Mucosa of gallbladder (tissue), 1 donor: ENCODE data around the gene SMOC2. TPM values are rescaled to one million over a fixed set of nuclear protein-coding genes. Genes with fewer than 3 reads are reported as not detected.

ENCODE experiments used
- DNase-seq: peaks from one replicate; pipeline ENCODE4 v3.0.0-alpha.2; 2020; ENCODE audit warnings: low spot score
- total RNA-seq: library from RNA; stranded (reverse); gene quantifications from one replicate; pipeline ENCODE4 v1.2.1, GENCODE V29; 2021
- donor health status: DM: no; HTN: no; CAD: no.

The SMOC2 gene
- total RNA-seq, 1 donor from 2014 or later, result 213 TPM

DNA sequence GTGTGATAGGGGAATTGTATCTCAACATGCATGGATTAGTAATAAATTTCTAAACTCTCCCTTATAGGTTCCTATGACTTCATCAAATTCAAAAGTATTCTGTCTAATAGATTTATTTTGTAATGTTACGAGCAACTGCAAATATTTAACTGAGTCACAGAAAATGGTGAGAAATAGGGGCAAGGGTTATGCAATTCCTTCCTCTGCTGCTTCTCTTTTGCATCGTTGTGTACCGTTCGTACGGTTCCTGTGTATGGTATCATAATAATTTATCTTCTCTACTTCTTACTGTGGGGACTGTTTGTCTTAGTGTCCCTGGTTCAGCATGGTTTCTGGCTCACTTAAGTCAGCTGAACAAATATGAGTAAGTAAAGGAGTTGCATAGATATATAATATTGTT is 44.8 kb downstream of the SMOC2 start:
- DNase-seq, result no peak

DNA sequence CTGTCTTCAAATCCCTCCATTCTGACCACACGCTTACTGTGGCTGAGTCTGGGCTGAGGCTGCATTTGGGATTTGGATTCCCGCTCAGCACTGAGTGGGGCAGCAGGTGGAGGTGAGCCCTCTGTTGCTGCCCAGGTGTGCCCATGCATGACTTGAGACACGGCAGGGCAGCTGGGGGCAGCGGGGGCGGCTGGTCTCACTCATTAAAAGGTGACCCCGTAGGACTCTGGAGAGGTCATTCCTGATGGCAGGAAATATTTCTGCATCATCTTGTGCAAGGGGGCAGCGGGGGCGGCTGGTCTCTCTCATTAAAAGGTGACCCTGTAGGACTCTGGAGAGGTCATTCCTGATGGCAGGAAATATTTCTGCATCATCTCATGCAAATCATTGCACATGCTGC is 49.8 kb downstream of the SMOC2 start:
- DNase-seq, result no peak

DNA sequence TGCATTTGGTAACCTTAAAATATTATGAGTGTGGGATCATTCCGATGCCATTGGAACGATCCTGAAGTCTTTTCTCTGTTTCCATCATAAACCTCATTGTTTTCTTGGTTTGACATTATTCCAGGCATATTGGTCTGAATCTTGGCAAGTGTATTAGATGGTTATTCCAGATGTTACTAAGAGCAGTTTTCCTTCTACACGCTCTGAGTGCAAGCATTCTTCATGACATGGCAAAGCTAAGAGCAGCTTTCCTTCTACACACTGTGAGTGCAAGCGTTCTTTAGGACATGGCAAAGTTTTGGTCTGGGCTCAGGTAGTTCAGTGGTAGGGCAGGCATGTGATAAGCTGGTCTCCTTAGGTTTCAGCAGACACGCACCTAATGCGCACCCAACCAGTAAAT is 53.0 kb downstream of the SMOC2 start:
- DNase-seq, result no peak

DNA sequence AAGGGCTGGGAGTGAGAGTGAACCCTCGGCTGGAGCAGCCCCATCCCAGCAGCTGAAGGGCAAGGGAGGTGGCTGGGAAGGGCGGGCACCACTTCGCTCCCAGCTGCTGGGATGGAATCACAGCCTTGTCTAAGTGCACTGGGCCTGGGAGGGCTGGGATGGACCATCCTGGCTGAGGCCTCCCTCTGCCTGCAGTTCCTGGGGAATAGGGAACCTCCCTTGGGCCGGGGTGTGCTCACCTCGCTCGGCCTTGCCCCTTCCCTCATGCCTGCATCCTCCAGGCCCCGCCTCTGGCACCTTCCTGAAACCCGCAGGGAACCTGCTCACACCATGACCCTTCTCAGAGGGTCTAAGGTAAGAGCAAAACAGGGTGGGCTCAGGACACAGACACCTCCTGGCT is 53.7 kb downstream of the SMOC2 start:
- no peak for DNase-seq

DNA sequence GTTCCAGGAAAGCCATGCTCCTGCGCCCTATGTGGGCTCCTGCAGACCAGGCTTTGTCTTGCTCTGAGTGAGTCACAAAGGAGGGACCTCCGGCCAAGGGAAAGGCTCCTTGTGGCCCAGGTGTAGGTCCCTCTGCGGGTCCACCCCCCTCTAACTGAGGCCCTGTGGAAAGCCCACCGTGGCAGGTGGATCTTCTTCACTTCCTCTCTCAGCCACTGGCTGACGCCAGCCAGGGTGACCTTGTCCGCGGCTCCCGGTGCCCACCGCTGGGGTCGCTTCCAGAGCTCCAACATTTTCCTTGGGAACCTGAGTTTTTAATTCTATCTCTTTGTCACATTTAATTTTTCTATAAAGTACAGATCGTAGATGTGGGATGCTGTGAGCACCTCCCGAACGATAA is 54.1 kb downstream of the SMOC2 start:
- DNase-seq, result no peak

DNA sequence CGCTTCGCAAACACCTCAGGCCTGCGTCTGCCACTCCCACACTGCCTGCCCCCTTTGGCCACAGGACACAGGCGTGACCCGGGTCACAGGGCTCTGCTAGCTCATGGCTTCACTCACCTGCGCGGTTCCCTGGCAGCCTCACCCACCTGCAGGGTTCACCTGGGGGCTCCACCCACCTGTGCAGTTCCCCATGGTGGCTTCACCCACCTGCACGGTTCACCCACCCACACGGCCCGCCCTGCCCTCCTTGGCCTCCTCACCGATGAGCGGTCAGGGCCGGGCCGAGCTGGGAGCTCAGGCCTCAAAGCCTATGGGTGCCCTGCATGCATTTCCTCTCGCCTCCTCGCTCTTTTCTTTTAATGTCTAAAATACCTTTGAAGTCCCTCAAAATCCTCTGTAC is 54.7 kb downstream of the SMOC2 start:
- no peak for DNase-seq

DNA sequence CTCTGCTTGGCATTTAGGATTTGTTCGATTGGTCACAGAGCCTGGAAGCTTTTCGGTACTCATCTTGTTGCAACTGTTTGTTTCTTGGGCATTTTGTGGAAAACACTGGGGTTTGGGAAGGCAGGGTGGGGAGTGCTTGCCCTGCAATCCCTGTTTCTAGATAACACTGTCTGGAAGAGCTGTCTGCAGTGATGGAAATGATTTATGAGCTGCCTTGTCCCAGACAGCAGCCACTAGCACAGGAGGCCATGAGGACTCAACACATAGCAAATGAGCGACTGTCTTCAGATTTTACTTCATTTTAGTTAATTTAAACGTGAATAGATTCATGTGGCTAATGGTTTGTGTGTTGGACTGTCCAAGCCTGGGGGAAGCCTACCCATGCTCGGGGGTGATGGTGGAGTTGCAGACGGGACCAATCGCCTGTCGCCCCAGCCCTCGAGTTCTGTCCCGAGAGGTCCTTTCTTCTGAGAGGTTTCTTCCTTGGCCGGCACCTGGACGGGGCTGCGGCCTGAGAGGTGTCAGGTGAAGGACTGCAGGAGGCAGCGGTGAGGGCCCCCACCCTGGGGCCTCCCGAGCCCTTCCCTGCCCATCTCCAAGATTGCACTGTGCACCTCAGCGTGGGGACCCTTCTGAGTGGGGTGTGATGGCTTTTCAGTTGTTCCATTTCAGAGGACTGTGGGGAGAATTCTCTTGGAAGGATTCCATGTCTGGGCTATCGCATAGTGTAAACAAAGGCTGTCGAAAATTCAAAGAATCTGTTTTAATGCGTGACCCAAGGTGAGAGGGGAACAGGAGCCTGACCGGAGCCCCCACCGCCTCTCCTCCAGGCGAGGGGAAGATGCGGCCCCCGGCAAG is 55.4 kb downstream of the SMOC2 start:
- no peak for DNase-seq

DNA sequence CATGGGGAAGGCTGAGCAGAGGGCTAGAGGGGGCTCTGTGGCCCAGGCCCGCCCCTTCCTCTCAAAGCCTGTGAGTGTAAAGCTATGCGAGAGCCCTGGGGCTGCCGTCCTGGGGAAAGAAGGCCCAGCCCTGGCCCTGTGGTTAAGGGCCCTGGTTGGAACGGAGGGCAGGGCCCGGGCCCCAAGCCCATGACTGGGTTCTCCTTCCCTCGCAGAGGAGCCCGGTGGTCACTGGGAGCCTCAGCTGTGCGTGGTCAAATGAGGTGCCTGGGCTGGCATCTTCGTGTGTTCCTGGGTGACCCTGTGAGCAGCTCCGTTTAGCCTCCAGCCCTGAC is 56.0 kb downstream of the SMOC2 start:
- DNase-seq, result no peak

DNA sequence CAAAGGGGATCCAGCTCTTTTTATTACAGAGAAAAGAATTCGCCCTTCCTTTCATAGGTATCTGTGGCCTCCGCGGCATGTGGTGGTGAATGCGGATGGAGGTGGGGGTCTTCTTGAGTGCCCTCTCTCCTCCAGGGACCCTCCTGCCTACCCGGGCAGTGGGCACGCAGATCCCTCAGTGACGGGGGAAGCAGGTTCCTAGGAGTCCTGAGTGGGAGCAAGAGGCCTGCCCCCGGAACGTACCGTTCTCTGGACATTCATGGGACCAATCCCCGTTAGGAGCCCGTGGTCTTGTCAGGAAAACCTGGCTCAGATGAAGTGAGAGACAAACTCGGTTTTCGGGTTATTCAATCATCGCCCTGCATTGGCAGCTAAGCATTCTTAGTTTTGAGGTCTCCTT is 56.4 kb downstream of the SMOC2 start:
- DNase-seq, result no peak

DNA sequence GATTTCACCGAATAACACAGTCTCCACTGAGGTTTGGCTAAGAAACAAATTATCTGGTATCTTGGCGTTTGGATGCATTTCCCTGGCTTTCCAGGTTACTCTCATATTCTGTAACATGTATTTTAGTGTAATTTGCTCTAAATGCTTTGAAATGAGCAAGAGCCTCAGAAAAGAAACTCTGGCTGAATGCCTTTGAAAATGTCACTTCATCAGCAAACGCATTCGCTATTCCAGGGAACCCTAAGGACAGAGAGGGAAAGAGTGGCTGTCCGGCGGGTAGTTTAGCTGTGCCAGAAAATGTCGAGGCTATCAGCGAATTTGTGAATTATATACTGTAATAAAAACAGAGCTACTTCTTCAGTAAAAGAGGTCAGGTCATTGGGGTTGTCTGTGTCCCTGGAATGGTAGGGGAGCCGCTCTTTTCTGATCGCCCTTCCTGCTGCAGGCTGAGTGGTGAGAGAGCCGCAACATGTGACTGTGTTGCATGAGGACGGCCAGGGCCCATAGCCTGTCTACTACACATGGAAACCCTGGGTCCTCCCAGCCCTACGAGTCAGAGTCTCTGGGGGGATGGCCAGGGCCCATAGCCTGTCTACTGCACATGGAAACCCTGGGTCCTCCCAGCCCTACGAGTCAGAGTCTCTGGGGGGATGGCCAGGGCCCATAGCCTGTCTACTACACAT is 57.3 kb downstream of the SMOC2 start:
- DNase-seq, result no peak

DNA sequence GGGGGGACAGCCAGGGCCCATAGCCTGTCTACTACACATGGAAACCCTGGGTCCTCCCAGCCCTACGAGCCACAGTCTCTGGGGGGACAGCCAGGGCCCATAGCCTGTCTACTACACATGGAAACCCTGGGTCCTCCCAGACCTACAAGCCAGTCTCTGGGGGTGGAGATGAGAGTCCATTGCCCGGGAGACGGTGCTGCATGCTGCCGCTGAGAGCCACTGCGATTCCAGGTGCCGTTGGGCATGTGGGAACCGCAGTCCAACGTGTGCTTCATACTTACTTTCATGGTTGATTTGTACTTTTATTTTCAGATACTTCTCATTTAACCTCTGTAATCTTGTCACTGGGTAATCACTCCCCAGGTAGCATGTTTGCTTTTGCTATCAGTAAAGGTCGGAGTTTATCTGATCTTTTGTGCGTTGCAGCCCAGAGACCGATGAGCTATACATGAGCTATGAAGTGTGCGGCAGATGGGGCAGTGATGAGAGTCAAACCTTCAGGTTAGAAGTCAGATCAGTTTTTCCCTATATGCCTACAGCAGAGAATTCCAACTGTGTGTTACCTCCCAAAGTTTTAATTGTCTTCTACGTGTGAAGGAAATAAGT is 58.2 kb downstream of the SMOC2 start:
- no peak for DNase-seq

DNA sequence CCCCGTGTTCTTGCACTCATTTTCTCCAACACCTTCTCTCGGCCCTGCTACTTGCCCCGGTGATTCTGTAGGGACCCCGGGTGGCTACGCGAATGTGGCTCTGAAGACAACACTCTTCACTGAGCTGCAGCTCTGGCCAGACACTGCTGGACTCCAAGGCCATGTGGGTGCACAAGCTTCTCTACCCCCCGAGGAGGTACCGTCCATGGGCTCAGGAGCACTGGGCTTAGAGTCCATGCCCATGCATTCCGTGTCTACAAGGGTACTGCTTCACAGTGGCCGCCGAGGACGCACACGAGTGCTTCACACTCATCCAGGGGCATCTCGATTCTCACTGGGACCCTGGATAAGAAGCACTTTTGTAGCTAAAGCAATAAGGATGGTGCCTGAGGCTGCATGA is 59.5 kb downstream of the SMOC2 start:
- DNase-seq, result no peak

DNA sequence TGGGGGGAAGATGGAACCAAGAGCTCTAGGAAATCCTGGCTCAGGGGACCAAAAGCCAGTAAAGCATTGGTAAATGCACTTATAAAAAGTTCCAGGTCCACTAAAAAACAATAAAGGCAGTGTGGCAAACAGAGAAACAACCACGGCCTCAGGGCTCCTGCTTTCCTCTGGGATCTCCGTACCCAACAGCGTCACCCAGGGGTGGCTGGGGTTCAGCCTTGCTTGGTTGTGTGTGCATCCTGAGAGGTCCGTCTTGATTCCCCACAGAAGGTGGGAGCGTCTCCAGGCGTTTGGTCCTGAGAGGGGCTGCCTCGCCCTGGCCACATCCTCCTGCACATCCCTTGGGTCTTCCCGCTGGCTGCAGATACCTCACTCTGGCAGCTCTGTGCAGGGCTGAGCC is 60.6 kb downstream of the SMOC2 start:
- no peak for DNase-seq

DNA sequence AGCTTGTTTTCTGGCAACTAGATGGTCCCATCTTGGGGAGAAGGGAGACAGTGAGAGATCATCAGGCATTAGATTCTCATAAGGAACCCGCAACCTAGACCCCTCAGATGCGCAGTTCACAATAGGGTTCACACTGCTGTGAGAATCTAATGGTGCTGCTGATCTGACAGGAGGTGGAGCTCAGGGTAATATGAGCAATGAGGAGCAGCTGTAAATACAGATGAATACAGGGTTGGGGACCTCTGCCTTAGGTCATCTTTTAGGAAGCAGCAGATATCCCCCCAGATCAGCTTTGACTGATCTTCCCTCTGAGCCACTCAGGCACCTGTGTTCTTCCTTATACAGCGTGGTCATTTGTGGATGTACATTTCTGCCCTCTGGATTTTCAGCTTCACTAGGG is 63.4 kb downstream of the SMOC2 start:
- DNase-seq, result no peak

DNA sequence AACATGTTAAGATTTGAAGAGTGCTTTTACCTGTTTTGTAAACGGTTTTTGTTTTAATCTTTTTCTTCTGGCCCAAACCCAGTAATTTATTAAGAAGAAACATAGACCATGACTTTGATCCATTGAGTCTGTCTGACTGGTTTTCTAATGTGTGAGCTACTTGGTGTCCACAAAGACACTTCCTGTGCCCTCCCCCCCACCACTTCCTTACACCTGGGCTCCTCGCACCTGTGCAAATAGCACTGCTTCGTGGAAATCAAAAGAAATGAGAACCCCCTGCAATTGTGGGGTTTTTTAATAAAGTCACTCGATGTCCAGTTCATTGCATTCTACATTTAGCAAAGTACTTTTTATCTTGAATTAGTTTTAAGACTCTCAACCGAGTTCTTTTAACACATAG is 65.5 kb downstream of the SMOC2 start:
- no peak for DNase-seq

DNA sequence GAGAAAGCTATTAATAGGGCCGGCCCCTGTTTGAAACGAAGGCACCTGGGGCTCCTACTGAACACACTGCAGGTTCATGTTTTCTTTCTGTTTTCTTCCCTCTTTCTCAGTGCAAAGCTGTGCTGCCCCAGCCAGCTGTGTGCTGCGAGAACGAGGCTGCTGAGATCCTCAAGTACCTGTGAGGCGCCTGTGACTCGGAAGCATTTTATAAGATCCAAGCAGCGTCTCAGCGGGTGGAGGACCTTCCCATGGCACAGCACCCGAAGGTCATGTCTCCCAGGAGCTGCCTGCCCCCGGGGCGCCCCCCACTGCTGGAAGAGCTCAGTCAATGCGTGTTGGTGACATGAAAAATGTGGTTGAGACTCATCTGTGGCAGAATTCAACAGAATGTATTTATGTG is 66.3 kb downstream of the SMOC2 start:
- DNase-seq, result no peak

DNA sequence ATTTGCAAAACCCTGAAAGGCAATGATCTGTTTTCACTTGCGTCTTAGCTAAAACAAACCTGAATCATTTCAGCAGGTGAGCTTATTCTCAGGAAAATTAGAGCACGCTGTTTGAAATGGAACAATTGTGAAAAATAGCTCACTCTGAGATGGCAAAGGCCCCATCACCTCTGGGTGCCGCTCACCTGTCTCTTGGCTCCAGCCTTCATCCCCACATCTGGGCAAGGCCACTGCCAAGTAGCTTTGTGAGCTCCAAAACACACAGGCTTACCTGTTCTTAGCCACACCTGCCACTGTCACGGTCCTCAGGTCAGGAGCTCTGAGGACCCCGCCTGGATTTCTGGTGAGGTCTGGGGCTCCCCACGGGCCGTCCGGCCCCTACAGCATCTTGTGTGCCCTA is 66.7 kb downstream of the SMOC2 start:
- DNase-seq, result no peak

DNA sequence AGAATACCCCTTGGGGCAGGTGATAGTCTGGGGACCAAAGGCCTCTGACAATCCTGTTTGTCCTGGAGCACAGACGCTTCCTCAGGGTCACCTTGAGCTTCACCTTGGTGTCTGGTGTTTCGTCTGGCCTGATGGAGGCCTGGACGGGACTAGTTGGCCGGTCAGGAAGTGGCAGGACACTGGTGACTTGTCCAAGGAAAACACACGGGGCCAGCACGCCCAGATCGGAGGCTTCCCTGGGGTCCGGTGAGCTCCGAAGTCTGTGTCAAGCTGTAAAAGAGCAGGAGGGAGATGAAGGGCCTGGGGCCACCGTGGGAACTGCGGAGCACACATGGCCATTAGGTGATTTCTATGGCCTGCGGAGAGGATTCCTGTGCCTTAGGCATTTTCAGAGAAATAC is 67.9 kb downstream of the SMOC2 start:
- no peak for DNase-seq

DNA sequence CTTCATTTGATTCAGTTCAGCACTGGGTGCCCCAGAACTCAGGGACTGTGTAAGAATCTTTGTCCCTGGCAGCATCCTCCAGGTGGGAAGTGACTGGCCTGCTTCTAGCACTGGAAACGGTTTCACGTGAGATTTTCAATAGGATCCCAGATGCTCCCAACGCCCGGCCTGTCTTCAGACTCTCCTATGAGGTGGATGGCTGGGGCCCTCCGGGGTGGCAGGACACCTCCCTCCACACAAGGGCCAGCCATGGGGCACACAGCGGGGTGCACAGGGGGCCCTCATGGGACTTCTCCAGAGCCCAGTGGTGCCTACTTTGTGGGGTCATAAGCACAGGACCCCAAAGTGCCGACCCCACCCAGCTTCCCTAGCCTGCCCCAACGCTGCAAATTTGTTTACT is 72.8 kb downstream of the SMOC2 start:
- DNase-seq, result no peak

DNA sequence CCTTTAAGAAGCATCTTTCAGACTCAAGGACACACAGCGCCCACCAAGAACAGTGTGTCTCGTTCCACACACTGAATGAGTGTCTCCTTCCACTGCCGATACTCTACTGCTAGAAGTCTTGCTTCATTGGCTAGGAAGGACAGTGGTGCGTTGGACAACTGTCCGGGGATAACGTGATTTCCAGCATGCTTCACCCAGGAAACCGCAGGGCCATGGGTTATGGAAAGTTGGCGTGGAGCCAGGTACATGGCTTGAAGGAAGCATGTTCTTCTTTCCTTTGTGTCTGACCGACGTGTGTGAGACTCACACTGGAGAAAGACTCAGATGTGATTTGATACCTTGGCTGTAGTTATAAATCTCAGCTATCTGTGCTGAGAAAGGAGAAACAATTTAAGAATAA is 73.2 kb downstream of the SMOC2 start:
- peak; percentile 33 for DNase-seq

DNA sequence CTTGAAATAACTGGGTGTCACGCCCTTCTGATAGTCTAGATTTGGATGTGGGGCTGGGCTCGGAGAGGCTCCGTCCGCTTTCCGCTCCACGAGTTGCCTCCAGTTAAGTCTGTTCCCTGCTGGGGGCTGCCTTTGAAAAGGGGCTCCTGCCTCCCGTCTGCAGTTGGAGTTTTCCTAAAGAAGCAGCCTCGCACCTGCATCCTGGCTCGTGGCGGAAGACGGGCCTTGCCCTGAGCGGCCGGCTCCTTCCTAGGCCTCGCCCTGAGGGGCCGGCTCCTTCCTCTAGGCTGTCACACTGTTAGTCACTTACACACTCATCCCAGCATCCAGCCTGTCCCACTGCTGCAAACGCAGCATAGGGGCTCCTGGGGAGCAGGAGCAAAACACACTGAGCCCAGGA is 74.4 kb downstream of the SMOC2 start:
- DNase-seq, result no peak

DNA sequence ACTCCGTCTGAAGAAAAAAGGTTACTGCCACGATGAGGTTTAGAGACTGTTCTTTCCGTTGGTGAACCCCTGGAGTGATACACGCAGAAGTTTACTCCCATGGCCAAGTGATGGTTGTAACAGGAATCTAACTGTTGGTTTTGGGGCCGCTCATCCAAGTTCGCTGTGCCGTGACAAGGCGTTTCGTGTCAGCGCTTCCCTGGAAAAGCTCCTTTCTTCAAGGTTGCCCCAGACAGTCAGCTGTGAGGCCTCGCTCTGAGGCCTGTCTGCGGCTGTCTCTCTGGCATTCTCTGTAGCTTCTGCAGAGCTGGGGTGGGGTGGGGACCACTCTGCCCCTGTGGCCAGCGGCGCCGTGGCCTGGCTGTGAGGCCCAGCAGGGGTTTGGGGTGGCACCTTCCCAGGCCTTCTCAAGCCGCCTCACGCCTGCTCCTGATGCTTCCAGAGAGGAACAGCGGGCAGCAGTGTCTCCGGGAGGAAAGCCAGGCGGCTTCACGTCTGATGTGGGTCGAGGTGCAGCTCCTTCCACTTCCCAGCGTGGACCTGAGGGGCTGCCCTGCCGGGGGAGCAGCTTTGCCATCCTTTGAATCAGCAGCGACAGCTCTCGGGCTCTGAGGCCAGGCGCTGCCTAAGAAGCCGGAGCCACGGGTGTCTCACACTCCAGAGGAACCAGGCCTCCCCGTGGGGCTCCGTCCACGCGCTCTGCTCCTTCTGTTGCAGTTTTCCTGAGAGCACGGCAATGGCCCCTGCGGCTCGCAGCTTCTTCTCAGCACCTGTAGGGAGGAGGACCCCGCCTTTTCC is 76.2 kb downstream of the SMOC2 start:
- DNase-seq, result no peak
